HepG2 (cell line): ENCODE measurements around the gene TRMT112. TPM values are rescaled to one million over a fixed set of nuclear protein-coding genes. Genes with fewer than 3 reads are reported as not detected.
A peak's percentile ranks its signal among the peaks of the same experiment; 100 is the strongest.

ENCODE experiments used
- CC2D1A ChIP-seq: sonication (generic); formaldehyde crosslinking; IDR thresholded peaks from 2 replicates; pipeline ENCODE4 v1.8.1; 2023; ENCODE audit warnings: mild to moderate bottlenecking, missing genetic modification reagents
- FOXP4 ChIP-seq: sonication (generic); formaldehyde crosslinking; IDR thresholded peaks from 2 replicates; pipeline ENCODE4 v1.4.0; 2020; ENCODE audit warnings: missing genetic modification reagents
- HMGXB3 ChIP-seq: sonication (generic); formaldehyde crosslinking; IDR thresholded peaks from 2 replicates; pipeline ENCODE4 v1.4.0; 2020; ENCODE audit warnings: missing genetic modification reagents, borderline replicate concordance
- HOXA7 ChIP-seq: sonication (generic); formaldehyde crosslinking; IDR thresholded peaks from 2 replicates; pipeline ENCODE4 v1.8.1; 2022; ENCODE audit warnings: mild to moderate bottlenecking, missing genetic modification reagents, moderate library complexity
- MAF1 ChIP-seq: sonication (generic); formaldehyde crosslinking; IDR thresholded peaks from 2 replicates; pipeline ENCODE4 v1.5.0; 2020; ENCODE audit warnings: missing genetic modification reagents, borderline replicate concordance
- NBN ChIP-seq: fragments of 450-650 bp; conservative IDR thresholded peaks from 2 replicates; pipeline ENCODE4 v1.6.1; 2017
- SMARCE1 ChIP-seq: fragments of 450-650 bp; IDR thresholded peaks from 2 replicates; pipeline ENCODE4 v1.6.1; 2017; ENCODE audit warnings: borderline replicate concordance
- SNAI1 ChIP-seq: sonication (generic); formaldehyde crosslinking; IDR thresholded peaks from 2 replicates; pipeline ENCODE4 v1.5.0; 2020; ENCODE audit warnings: mild to moderate bottlenecking, missing genetic modification reagents, borderline replicate concordance
- TEAD3 ChIP-seq: optimal IDR thresholded peaks from 2 replicates; pipeline ENCODE3; 2016; ENCODE audit warnings: borderline replicate concordance
- ZNF17 ChIP-seq: sonication (generic); formaldehyde crosslinking; IDR thresholded peaks from 2 replicates; pipeline ENCODE4 v1.5.0; 2020; ENCODE audit warnings: mild to moderate bottlenecking, missing genetic modification reagents
- ZNF224 ChIP-seq: sonication (generic); formaldehyde crosslinking; IDR thresholded peaks from 2 replicates; pipeline ENCODE4 v1.5.0; 2020; ENCODE audit warnings: mild to moderate bottlenecking, missing genetic modification reagents
- ZNF350 ChIP-seq: sonication (generic); formaldehyde crosslinking; IDR thresholded peaks from 2 replicates; pipeline ENCODE4 v1.4.0; 2020; ENCODE audit warnings: mild to moderate bottlenecking, low read depth, missing genetic modification reagents, borderline replicate concordance
- ZNF513 ChIP-seq: sonication (generic); formaldehyde crosslinking; conservative IDR thresholded peaks from 2 replicates; pipeline ENCODE4 v1.5.0; 2020; ENCODE audit warnings: missing genetic modification reagents
- ZNF564 ChIP-seq: sonication (generic); formaldehyde crosslinking; IDR thresholded peaks from 2 replicates; pipeline ENCODE4 v1.8.1; 2023; ENCODE audit warnings: mild to moderate bottlenecking, missing genetic modification reagents
- ZNF674 ChIP-seq: sonication (generic); formaldehyde crosslinking; IDR thresholded peaks from 2 replicates; pipeline ENCODE4 v1.5.0; 2020; ENCODE audit warnings: low read depth, mild to moderate bottlenecking, missing genetic modification reagents
- ZNF678 ChIP-seq: sonication (generic); formaldehyde crosslinking; IDR thresholded peaks from 2 replicates; pipeline ENCODE4 v1.4.0; 2020; ENCODE audit warnings: mild to moderate bottlenecking, missing genetic modification reagents
- polyA plus RNA-seq, 8 experiments: library from polyadenylated mRNA; depleted of rRNA in 3 of 8; stranded (reverse) in 7 of 8; unstranded in 1 of 8; fragments of >200 nt; fragmentation: Illumina TruSeq in 4 of 8; extraction: Trizol in 4 of 8; gene quantifications; 2 replicates each; pipeline versions ENCODE4 v1.2.1 to v1.2.3, GENCODE V29; 2011 to 2016; ENCODE audit warnings: low read depth in 4 of 8, missing spikeins in 1 of 8, mixed read lengths in 1 of 8; ENCODE audit not compliant: insufficient read depth in 1 of 8
- total RNA-seq, 5 experiments: library from RNA; depleted of rRNA; stranded (reverse); fragments of >200 nt; fragmentation: Illumina TruSeq; extraction: Trizol; gene quantifications; 2 replicates each; pipeline ENCODE4 v1.2.3, GENCODE V29; 2016; ENCODE audit warnings: low read depth in 1 of 5

TRMT112 gene
- total and polyA plus RNA-seq, 2 of the 13 experiments (the other 11 are each of a cell fraction or from before 2014, with no cell fraction given) = 186 to 409 TPM

- TF ChIP-seq HOXA7 (CRISPR knock-in tag) (no peak), ZNF17 (no peak), ZNF513 (CRISPR knock-in tag) (no peak), MAF1 (CRISPR knock-in tag) (peak; percentile 78), FOXP4 (no peak), SMARCE1 (no peak), SNAI1 (CRISPR knock-in tag) (no peak), ZNF350 (CRISPR knock-in tag) (peak; percentile 71; the same call in 1 of the 2 replicates), TEAD3 (CRISPR knock-in tag) (no peak), NBN (no peak), ZNF674 (CRISPR knock-in tag) (no peak), CC2D1A (CRISPR knock-in tag) (no peak), ZNF678 (CRISPR knock-in tag) (no peak), HMGXB3 (CRISPR knock-in tag) (no peak), ZNF564 (CRISPR knock-in tag) (no peak), ZNF224 (CRISPR knock-in tag) (no peak)
Observed at GRCh38 chr11:64304316-64305072, 12.9 kb downstream of the TRMT112 start (continued).
